Transverse colon (tissue), 4 donors: Measurements from ENCODE around the gene ARHGAP45. TPM values are rescaled to one million over a fixed set of nuclear protein-coding genes. Genes with fewer than 3 reads are reported as not detected.

ENCODE experiments used
- DNase-seq: peaks from one replicate; pipeline ENCODE4 v3.0.0-alpha.2; 2019
- H3K27ac ChIP-seq, 4 donors: fragments of 200-600 bp; sonication (generic); 2 replicates each; pipeline ENCODE4 v1.5.1; 2016 to 2018; ENCODE audit warnings: inconsistent platforms in 4 of 4
- H3K27me3 ChIP-seq: fragments of 200-600 bp; sonication (generic); 2 replicates; pipeline ENCODE4 v1.5.1; 2017; ENCODE audit warnings: inconsistent platforms
- H3K36me3 ChIP-seq, 4 donors: fragments of 200-600 bp; sonication (generic); 2 replicates each; pipeline ENCODE4 v1.5.1; 2017 to 2019; ENCODE audit warnings: inconsistent platforms in 4 of 4
- H3K4me1 ChIP-seq, 4 donors: fragments of 200-600 bp; sonication (generic); 2 replicates each; pipeline ENCODE4 v1.5.1; 2017 to 2020; ENCODE audit warnings: inconsistent platforms in 4 of 4
- H3K4me3 ChIP-seq, 4 donors: fragments of 200-600 bp; sonication (generic); 1 replicate in 1 of 4; 2 replicates in 3 of 4; pipeline versions ENCODE4 v1.5.1 to v1.6.1; 2017 to 2019; ENCODE audit warnings: inconsistent platforms in 4 of 4
- H3K9me3 ChIP-seq, 2 donors: fragments of 200-600 bp; sonication (generic); 2 replicates each; pipeline ENCODE4 v1.5.1; 2017 to 2019; ENCODE audit warnings: inconsistent platforms in 2 of 2
- CTCF ChIP-seq, 5 experiments: fragments of 200-600 bp in 3 of 5; fragments of 450-650 bp in 2 of 5; sonication (generic) in 3 of 5; IDR thresholded peaks; 1 replicate in 2 of 5; 2 replicates in 3 of 5; pipeline ENCODE4 v1.5.1; 2016 to 2017; ENCODE audit warnings: antibody characterized with exemption in 5 of 5, inconsistent platforms in 3 of 5, mild to moderate bottlenecking in 2 of 5, moderate library complexity in 1 of 5
- EP300 ChIP-seq: sonication (generic); formaldehyde crosslinking; IDR thresholded peaks from one replicate; pipeline ENCODE4 v1.6.1; 2017; ENCODE audit warnings: antibody characterized with exemption, low read depth
- POLR2A ChIP-seq: fragments of 450-650 bp; IDR thresholded peaks from one replicate; pipeline ENCODE4 v1.6.1; 2016; ENCODE audit warnings: antibody characterized with exemption, mild to moderate bottlenecking, moderate library complexity
- POLR2AphosphoS5 ChIP-seq, 3 donors: sonication (generic); formaldehyde crosslinking; IDR thresholded peaks; one replicate each; pipeline ENCODE4 v1.6.1; 2016; ENCODE audit warnings: antibody characterized with exemption in 3 of 3
- WGBS, 2 donors: methylation state at CpG; one replicate each; pipeline ENCODE4 v1.1.5; 2018; ENCODE audit warnings: low coverage in 1 of 2; 5-methylcytosine and 5-hydroxymethylcytosine counted together
- in situ Hi-C, 4 donors: fragments of 200-750 bp; cut with MboI; loops; one replicate each; pipeline versions ENCODE4 v1.15.0 to v1.15.1; 2017; ENCODE audit warnings: low sequenced_read_pairs in 3 of 4, low pct_ligation_motif_present in 1 of 4, low pct_unique_long_range_greater_than_20kb in 1 of 4
- intact Hi-C: fragments of 100-400 bp; cut with DNase I; formaldehyde crosslinking; loops from one replicate; pipeline ENCODE4 v1.15.1; 2023; ENCODE audit warnings: low total_unique reads
- total RNA-seq, 4 donors: library from RNA; depleted of rRNA; stranded (reverse); fragments of >200 nt; gene quantifications; one replicate each; pipeline ENCODE4 v1.1.0, GENCODE V29; 2016

ARHGAP45 gene
- total RNA-seq, 4 donors from 2014 or later = 10.0 to 174 (median 76.9) TPM

- intact Hi-C loops = loop anchor here (2.0 to 10.0 kb wide), 3 partner anchors 74 to 178 kb away; partner anchors contain the start of genes ARID3A, ATP5F1D and MIDN
- TF ChIP-seq POLR2A (no peak), EP300 (no peak), POLR2AphosphoS5 (IDR thresholded peaks at IDR 0.05) (peak in 2 of 3 donors; percentile 74 to 81), CTCF (IDR thresholded peaks at IDR 0.05) (no peak)
- Histone ChIP-seq H3K4me1 (peaks cover 23 to 74% (median 51%) of the 10 kb centered on the region in 4 donors), H3K36me3 (peaks cover 0 to 8% (median 0%) of the 10 kb centered on the region in 4 donors), H3K27me3 (no peaks in the 10 kb centered on the region), H3K9me3 (no peaks in the 10 kb centered on the region), H3K27ac (peak overlapping the region; percentile 98 to 100 (median 100)), H3K4me3 (no peak overlapping the region)
- peak; percentile 64 for DNase-seq
- in situ Hi-C loops = no loop called here
- WGBS, 2 donors = 10 to 44% methylated on average over 4 to 17 of the region's 17 CpGs
Observed at GRCh38 chr19:1102407-1103131, 35.6 kb downstream of the ARHGAP45 start.

- peaks cover 23 to 68% (median 45%) of the 10 kb centered on the region in 4 donors for H3K4me1 ChIP-seq
Observed at GRCh38 chr19:1103132-1103707, 36.3 kb downstream of the ARHGAP45 start.

GRCh38 chr19:1103708-1104310, 36.8 kb downstream of the ARHGAP45 start, which contains the start of gene GPX4:
Gene GPX4 (plus strand): TSS chr19:1103994. CDS start chr19:1104044, 50 bp downstream.
- TF ChIP-seq CTCF (IDR thresholded peaks at IDR 0.05) = peak in 1 of 5 experiments; percentile 19
- TF ChIP-seq EP300 = no peak
- peak; percentile 96 to 99 (median 99) for TF ChIP-seq POLR2AphosphoS5 (IDR thresholded peaks at IDR 0.05)
- peak; percentile 98 for TF ChIP-seq POLR2A
- peaks cover 23 to 62% (median 40%) of the 10 kb centered on the region in 4 donors for H3K4me1 ChIP-seq
- H3K27me3 ChIP-seq = no peaks in the 10 kb centered on the region
- H3K4me3 ChIP-seq = peak within 1 kb of the TSS; percentile 52 to 98 (median 91)
- DNase-seq = peak; percentile 100
- H3K9me3 ChIP-seq = no peaks in the 10 kb centered on the region
- intact Hi-C loops (loop anchor here (2.0 to 10.0 kb wide), 3 partner anchors 75 to 179 kb away; partner anchors contain the start of genes ARID3A, ATP5F1D and MIDN), in situ Hi-C loops (no loop called here)
- H3K36me3 ChIP-seq = peaks cover 0 to 8% (median 2%) of the 10 kb centered on the region in 4 donors
- H3K27ac ChIP-seq = peak within 1 kb of the TSS; percentile 98 to 100 (median 100)
- 2% methylated on average over 34 of the region's 75 CpGs; no CpG with 5 or more reads in 1 of the 2 donors for WGBS, 2 donors

More at GRCh38 chr19:1103132-1103707, 36.3 kb downstream of the ARHGAP45 start:
- Histone ChIP-seq H3K36me3 (peaks cover 0 to 8% (median 0%) of the 10 kb centered on the region in 4 donors), H3K27me3 (no peaks in the 10 kb centered on the region), H3K9me3 (no peaks in the 10 kb centered on the region), H3K27ac (peak overlapping the region; percentile 98 to 100 (median 100)), H3K4me3 (peak overlapping the region in 2 of 4 donors; percentile 35 to 87)
- intact Hi-C loops (loop anchor here (2.0 to 10.0 kb wide), 3 partner anchors 74 to 178 kb away; partner anchors contain the start of genes ARID3A, ATP5F1D and MIDN), in situ Hi-C loops (no loop called here)
- TF ChIP-seq POLR2A (no peak), POLR2AphosphoS5 (IDR thresholded peaks at IDR 0.05) (no peak)
- no peak for DNase-seq
- WGBS, 2 donors = 24 to 51% methylated on average over 8 to 20 of the region's 20 CpGs

- 1% methylated on average over 26 of the region's 93 CpGs; no CpG with 5 or more reads in 1 of the 2 donors for WGBS, 2 donors
- DNase-seq = peak; percentile 82
- H3K36me3 ChIP-seq = peaks cover 0 to 10% (median 4%) of the 10 kb centered on the region in 4 donors
- H3K27ac ChIP-seq = peak overlapping the region; percentile 98 to 100 (median 100)
- H3K27me3 ChIP-seq = no peaks in the 10 kb centered on the region
- TF ChIP-seq EP300 (no peak), POLR2A (no peak), CTCF (IDR thresholded peaks at IDR 0.05) (no peak)
- H3K4me1 ChIP-seq = peaks cover 23 to 55% (median 36%) of the 10 kb centered on the region in 4 donors
- H3K4me3 ChIP-seq = peak overlapping the region; percentile 52 to 98 (median 91)
- intact Hi-C loops = loop anchor here (10.0 kb wide), 2 partner anchors 140 to 180 kb away; partner anchors contain the start of genes ARID3A, ATP5F1D and MIDN
- no peaks in the 10 kb centered on the region for H3K9me3 ChIP-seq
- in situ Hi-C loops = no loop called here
Observed at GRCh38 chr19:1104311-1105007, 37.5 kb downstream of the ARHGAP45 start.
